Thyroid gland (tissue), 4 donors: ENCODE results near the gene JTB. TPM values are rescaled to one million over a fixed set of nuclear protein-coding genes. Genes with fewer than 3 reads are reported as not detected.

Source experiments
- DNase-seq, 2 donors: peaks; one replicate each; pipeline ENCODE4 v3.0.0-alpha.2; 2019
- H3K27ac ChIP-seq, 3 donors: fragments of 200-600 bp; sonication (generic); 1 replicate in 2 of 3; 2 replicates in 1 of 3; pipeline ENCODE4 v1.5.1; 2016 to 2019; ENCODE audit warnings: mild to moderate bottlenecking in 1 of 3, moderate library complexity in 1 of 3
- H3K27me3 ChIP-seq: fragments of 200-600 bp; sonication (generic); one replicate; pipeline ENCODE4 v1.5.1; 2019
- H3K36me3 ChIP-seq, 2 donors: fragments of 200-600 bp; sonication (generic); one replicate each; pipeline ENCODE4 v1.5.1; 2016 to 2019
- H3K4me1 ChIP-seq, 2 donors: fragments of 200-600 bp; sonication (generic); one replicate each; pipeline ENCODE4 v1.5.1; 2017 to 2019
- H3K4me3 ChIP-seq, 3 donors: fragments of 200-600 bp; sonication (generic); replicated peaks in 1 of 3; 1 replicate in 2 of 3; 2 replicates in 1 of 3; pipeline ENCODE4 v1.5.1; 2016; ENCODE audit warnings: mild to moderate bottlenecking in 1 of 3
- H3K9me3 ChIP-seq: fragments of 200-600 bp; sonication (generic); one replicate; pipeline ENCODE4 v1.5.1; 2017
- POLR2A ChIP-seq, 2 donors: fragments of 450-650 bp; IDR thresholded peaks; one replicate each; pipeline ENCODE4 v1.6.1; 2017; ENCODE audit warnings: antibody characterized with exemption in 2 of 2, mild to moderate bottlenecking in 2 of 2, moderate library complexity in 1 of 2
- WGBS, 2 donors: methylation state at CpG; one replicate each; pipeline ENCODE4 v1.1.5; 2017; 5-methylcytosine and 5-hydroxymethylcytosine counted together
- intact Hi-C: fragments of 100-400 bp; cut with DNase I; formaldehyde crosslinking; loops from one replicate; pipeline ENCODE4 v1.15.1; 2023
- total RNA-seq, 4 donors: library from RNA; depleted of rRNA; stranded (reverse); fragments of >200 nt; gene quantifications; one replicate each; pipeline ENCODE4 v1.2.3, GENCODE V29; 2016
- TF ChIP-seq, protein P1 (sequence below), 6 experiments: fragments of 200-600 bp in 3 of 6; fragments of 450-650 bp in 3 of 6; sonication (generic) in 3 of 6; IDR thresholded peaks; one replicate each; pipeline ENCODE4 v1.5.1; 2016 to 2019; ENCODE audit warnings: antibody characterized with exemption in 6 of 6, mild to moderate bottlenecking in 2 of 6, inconsistent platforms in 1 of 6, moderate library complexity in 1 of 6

JTB gene
- total RNA-seq, 4 donors from 2014 or later = 173 to 393 (median 247) TPM

DNA sequence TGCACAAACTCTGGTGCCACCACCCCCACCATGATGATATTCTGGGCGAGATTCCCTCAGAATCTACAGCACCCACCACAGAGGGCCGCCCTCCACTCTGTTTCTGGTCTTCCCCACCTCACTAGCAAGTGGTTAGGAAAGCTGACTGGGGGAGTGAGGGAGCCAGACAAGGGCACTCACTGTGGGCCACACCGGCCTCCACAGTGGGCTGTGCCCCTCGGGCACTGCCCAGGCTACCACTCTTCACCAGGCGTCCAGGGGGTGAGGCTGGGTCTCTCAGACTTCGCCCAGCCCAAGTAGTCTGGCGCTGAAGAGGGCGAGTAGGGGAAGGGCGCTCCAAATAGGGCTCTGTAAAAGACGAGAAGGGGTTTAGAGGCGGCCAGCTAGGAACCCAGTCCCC, 43.5 kb downstream of the JTB start:
- Histone ChIP-seq H3K4me3 (no peak overlapping the region), H3K4me1 (no peaks in the 10 kb centered on the region), H3K27me3 (no peaks in the 10 kb centered on the region), H3K27ac (no peak overlapping the region), H3K36me3 (peaks cover 35 to 65% of the 10 kb centered on the region in 2 donors), H3K9me3 (no peaks in the 10 kb centered on the region)
- no peak for TF ChIP-seq POLR2A (IDR thresholded peaks at IDR 0.05)
- TF ChIP-seq, protein P1, sequence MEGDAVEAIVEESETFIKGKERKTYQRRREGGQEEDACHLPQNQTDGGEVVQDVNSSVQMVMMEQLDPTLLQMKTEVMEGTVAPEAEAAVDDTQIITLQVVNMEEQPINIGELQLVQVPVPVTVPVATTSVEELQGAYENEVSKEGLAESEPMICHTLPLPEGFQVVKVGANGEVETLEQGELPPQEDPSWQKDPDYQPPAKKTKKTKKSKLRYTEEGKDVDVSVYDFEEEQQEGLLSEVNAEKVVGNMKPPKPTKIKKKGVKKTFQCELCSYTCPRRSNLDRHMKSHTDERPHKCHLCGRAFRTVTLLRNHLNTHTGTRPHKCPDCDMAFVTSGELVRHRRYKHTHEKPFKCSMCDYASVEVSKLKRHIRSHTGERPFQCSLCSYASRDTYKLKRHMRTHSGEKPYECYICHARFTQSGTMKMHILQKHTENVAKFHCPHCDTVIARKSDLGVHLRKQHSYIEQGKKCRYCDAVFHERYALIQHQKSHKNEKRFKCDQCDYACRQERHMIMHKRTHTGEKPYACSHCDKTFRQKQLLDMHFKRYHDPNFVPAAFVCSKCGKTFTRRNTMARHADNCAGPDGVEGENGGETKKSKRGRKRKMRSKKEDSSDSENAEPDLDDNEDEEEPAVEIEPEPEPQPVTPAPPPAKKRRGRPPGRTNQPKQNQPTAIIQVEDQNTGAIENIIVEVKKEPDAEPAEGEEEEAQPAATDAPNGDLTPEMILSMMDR (IDR thresholded peaks at IDR 0.05) = no peak
- intact Hi-C loops = no loop called here
- WGBS, 2 donors = 98 to 100% methylated on average over 9 to 11 of the region's 11 CpGs
- no peak for DNase-seq

DNA sequence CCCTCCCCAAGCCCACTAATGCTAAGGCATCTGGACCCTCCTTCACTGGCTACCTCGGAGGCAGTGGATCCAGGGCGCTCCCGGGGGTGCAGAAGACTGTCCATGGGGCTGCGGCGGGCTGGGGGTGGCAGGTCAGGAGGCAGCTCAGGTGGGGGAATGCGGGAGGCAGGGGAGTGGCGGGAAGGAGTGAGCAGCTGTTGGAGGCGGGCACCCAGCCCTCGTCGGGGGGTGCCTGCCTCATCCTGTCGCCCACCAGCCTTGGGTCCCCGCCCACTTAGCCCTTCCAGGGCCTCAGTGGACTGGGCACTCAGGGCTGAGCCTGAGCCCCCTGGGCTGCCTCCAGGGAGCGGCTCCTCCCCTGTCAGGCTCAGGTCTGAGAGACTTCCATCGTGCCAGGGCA, 44.0 kb downstream of the JTB start:
- Histone ChIP-seq H3K9me3 (no peaks in the 10 kb centered on the region), H3K4me1 (no peaks in the 10 kb centered on the region), H3K27me3 (no peaks in the 10 kb centered on the region), H3K27ac (no peak overlapping the region), H3K36me3 (peaks cover 32 to 65% of the 10 kb centered on the region in 2 donors), H3K4me3 (no peak overlapping the region)
- intact Hi-C loops = no loop called here
- WGBS, 2 donors = 93 to 94% methylated on average over 14 of the region's 14 CpGs
- DNase-seq = no peak
- TF ChIP-seq POLR2A (IDR thresholded peaks at IDR 0.05) = no peak
- TF ChIP-seq, protein P1 (IDR thresholded peaks at IDR 0.05) = no peak

DNA sequence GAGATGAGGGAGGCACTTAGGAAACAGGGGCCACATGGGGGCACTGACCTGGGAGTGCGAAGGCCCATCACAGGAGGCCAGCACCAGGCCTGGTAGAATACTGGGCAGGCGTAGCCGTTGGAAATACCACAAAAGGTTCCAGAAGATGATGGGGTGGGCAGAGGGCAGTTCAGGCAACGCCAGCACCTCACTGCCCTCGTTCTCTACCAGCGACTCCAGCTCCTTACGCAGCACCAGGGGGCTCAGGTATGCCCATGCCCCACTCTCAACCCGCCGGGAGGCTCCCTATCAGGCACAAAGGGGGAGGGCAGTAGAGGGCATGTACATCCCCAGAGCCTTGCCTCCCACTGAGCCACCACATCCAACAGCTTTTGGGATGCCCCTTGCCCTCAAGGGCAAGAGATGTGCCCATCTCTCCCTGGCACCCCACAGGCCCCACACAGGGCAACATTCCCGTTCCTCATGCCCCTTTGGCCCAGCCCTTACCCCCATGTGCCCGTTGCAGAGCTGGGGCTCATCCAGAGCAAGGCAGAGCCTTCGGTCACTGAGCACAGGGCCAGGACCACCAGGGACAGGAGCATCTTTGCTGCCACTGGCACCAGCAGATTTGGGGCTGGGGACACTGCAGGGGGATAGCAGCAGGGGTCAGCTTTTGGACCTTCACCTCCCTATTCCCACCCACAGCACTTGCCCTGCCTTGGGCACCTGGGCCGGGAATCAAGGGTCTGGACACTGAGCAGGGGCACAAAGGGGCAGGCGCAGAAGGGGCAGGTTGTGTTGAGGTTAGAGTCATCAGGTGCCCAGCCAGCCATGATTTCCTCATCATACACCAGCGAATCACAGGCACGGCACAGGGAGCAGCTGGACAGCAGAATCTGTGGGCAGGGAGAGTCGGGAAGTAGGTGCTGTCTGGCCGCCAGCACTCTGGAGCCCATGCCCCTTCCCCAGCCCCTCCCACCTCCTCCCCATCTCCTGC, 45.0 kb downstream of the JTB start:
- no peak for DNase-seq
- H3K4me3 ChIP-seq = no peak overlapping the region
- no peak overlapping the region for H3K27ac ChIP-seq
- H3K27me3 ChIP-seq = no peaks in the 10 kb centered on the region
- TF ChIP-seq, protein P1 (IDR thresholded peaks at IDR 0.05) = no peak
- TF ChIP-seq POLR2A (IDR thresholded peaks at IDR 0.05) = no peak
- intact Hi-C loops = no loop called here
- no peaks in the 10 kb centered on the region for H3K4me1 ChIP-seq
- 94 to 96% methylated on average over 6 to 17 of the region's 18 CpGs for WGBS, 2 donors
- no peaks in the 10 kb centered on the region for H3K9me3 ChIP-seq
- peaks cover 26 to 60% of the 10 kb centered on the region in 2 donors for H3K36me3 ChIP-seq

DNA sequence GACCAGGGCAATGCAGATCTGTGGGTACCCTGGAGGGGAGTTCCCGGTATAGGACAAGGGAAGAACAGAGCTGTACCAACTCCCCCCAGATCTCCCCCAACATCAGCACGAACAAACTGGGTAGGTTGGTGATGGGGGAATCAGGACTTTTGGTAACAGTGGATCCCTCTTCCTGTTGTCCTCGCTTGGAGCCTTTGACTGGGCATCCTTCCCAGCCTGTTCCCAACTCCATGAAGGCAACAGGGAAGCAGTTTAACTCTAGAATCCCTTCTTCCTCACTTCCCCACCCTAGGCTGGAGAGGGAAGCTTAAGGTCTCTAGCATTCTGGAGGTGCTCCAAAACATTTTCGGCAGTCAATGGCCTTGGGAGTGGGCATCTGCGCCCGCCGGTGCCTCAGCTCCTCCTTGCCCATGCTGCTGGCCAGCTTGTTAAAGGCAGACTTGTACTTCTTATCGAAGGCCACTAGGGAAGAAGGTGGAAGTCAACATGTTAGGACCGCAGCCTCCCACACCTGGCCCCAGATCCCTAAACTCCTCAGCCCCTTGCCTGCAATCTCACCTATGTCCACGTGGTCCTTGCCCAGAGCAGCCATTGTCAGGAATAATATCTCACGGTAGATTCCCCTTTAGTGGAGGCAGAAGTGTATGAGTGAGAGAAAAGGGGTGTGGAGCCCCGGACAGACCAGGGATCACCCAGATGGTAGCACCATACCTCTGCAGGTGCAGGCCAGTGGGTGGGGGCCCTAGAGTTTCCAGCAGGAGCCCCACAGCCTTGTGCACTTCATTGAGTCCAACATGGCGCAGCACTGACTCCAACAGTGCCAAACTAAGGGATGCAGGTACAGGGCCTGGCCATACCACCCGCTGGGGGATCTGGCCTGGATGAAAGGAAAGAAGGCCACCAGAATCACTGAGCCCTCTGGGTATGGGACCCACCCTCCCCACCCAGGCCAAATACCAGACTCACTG, 47.2 kb downstream of the JTB start:
- no peaks in the 10 kb centered on the region for H3K9me3 ChIP-seq
- H3K27ac ChIP-seq = no peak overlapping the region
- peaks cover 5 to 38% of the 10 kb centered on the region in 2 donors for H3K36me3 ChIP-seq
- intact Hi-C loops = no loop called here
- no peak overlapping the region for H3K4me3 ChIP-seq
- no peak for DNase-seq
- H3K27me3 ChIP-seq = no peaks in the 10 kb centered on the region
- H3K4me1 ChIP-seq = no peaks in the 10 kb centered on the region
- 82 to 89% methylated on average over 14 of the region's 14 CpGs for WGBS, 2 donors
- TF ChIP-seq, protein P1 (IDR thresholded peaks at IDR 0.05) = no peak
- TF ChIP-seq POLR2A (IDR thresholded peaks at IDR 0.05) = no peak
